SKM-1 treated with dmso at 0.1 percent for 144 hours (cell line): ENCODE measurements around the gene TMEM234.
A peak's percentile ranks its signal among the peaks of the same experiment; 100 is the strongest.

Experiments used
- DNase-seq: peaks from one replicate; lab custom pipeline; 2025; ENCODE audit not compliant: unreplicated experiment; lab: John Stamatoyannopoulos, UW

TMEM234 gene

GRCh38 chr1:32201011-32201855 is 20.9 kb downstream of the TMEM234 start:
- DNase-seq, result no peak

- peak; percentile 56 for DNase-seq
Observed at GRCh38 chr1:32200226-32201010, 21.7 kb downstream of the TMEM234 start, which contains the start of gene CCDC28B. CCDC28B (plus strand) TSS chr1:32200595; CDS start chr1:32201936, 1,341 bp downstream.

- DNase-seq, result no peak
Observed at GRCh38 chr1:32199717-32200072, 22.5 kb downstream of the TMEM234 start.

GRCh38 chr1:32199043-32199716 is 23.0 kb downstream of the TMEM234 start:
- no peak for DNase-seq

GRCh38 chr1:32198237-32199042 is 23.7 kb downstream of the TMEM234 start:
- DNase-seq, result no peak

DNA sequence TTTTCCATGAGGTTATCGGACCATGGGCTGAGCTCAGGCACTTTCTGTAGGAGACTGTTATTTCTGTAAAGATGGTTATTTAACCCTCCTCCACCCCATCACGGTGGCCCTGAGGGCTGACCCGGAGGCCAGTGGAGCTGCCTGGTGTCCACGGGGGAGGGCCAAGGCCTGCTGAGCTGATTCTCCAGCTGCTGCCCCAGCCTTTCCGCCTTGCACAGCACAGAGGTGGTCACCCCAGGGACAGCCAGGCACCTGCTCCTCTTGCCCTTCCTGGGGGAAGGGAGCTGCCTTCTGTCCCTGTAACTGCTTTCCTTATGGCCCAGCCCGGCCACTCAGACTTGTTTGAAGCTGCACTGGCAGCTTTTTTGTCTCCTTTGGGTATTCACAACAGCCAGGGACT is 24.3 kb downstream of the TMEM234 start:
- DNase-seq, result no peak

- DNase-seq, result no peak
Observed at GRCh38 chr1:32197074-32197473, 25.1 kb downstream of the TMEM234 start.

GRCh38 chr1:32195972-32196823 is 26.0 kb downstream of the TMEM234 start:
- no peak for DNase-seq

- DNase-seq, result no peak
Observed at GRCh38 chr1:32195531-32195930, 26.6 kb downstream of the TMEM234 start.

GRCh38 chr1:32194984-32195383 is 27.2 kb downstream of the TMEM234 start:
- DNase-seq, result no peak

DNA sequence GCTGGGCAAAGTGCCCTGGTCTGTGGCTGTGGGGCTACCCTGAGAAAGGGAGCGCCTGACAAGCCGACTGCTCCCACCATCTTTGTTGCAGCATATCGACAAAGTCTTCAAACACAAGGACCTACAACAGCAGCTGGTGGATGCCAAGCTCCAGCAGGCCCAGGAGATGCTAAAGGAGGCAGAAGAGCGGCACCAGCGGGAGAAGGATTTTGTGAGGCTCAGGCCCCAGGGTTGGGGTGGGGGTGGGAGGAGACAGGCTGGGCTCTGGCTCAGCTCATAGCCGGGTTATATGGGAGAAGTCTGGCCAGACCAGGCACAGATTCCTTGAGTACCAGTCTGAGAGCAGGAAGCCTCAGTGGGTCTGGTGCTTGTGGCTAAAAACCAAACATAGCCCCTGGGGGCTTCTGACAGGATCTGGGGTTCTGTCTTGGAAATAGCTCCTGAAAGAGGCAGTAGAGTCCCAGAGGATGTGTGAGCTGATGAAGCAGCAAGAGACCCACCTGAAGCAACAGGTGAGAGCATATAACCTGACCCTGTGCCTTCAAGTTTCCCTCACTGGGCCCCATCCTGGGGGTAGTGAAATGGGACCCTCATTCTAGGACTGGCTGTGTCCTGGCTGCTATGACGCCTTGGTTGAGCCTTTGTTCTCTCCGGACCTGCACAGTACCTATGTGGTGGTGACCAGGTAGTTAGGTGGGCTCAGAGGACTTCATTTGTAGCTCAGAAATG is 29.8 kb downstream of the TMEM234 start:
- DNase-seq, result no peak

GRCh38 chr1:32187850-32188249 is 34.3 kb downstream of the TMEM234 start:
- no peak for DNase-seq

DNA sequence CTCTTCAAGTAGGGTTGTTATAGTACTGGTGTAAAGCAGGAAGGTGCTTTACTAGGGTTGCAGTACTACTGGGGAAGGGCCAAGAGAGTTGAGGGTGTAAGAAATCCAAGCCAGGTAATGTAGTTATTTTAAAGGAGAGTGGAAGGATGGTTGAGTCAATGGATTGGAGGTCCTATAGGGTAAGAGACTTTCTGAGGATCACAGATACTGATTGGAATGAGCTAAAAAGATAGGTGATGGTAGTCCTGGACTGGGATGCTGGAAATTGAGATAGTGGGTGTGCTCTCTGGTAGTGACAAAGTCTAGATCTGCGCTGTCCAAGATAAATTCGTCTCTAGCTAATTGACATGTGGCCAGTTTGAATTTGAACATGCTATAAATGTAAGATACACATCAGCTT is 35.7 kb downstream of the TMEM234 start:
- no peak for DNase-seq

DNA sequence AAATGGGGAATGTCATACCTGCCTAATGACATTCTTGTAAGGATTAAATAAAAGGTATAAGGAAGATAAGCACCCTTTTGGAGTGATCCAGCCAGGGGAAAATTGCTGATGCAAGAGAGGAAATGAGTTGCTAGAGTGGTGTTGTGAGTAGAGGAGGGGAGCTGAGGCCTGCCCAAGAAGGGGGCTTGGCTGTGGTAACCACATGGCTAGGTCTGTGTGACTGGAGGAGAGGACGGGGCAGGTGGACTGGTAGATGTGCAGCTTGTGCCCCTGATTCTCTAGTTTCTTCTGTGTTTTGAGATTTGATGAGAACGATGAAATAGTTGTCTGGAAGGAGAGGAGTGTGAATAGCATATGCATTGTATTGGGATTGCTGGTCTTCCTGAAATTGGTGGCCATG is 36.1 kb downstream of the TMEM234 start:
- no peak for DNase-seq

GRCh38 chr1:32184650-32185049 is 37.5 kb downstream of the TMEM234 start:
- no peak for DNase-seq

DNA sequence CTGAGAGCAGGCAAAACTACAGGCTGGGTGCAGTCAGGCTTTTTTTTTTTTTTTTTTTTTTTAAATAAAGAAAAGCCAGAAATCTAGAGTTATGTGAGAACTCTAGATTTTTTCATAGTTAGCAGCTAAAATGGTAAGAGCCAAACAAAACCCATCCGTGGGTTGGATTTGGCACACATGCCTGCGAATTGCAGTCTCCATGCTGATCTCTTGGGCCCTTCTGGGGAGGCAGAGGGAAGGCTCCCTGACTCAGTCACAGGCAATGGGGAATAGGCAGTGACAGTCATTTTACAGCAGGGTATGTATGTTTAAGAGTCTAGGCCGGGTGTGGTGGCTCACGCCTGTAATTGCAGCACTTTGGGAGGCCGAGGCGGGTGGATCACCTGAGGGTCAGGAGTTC is 40.1 kb downstream of the TMEM234 start:
- no peak for DNase-seq

GRCh38 chr1:32181563-32181962 is 40.6 kb downstream of the TMEM234 start:
- DNase-seq, result no peak

DNA sequence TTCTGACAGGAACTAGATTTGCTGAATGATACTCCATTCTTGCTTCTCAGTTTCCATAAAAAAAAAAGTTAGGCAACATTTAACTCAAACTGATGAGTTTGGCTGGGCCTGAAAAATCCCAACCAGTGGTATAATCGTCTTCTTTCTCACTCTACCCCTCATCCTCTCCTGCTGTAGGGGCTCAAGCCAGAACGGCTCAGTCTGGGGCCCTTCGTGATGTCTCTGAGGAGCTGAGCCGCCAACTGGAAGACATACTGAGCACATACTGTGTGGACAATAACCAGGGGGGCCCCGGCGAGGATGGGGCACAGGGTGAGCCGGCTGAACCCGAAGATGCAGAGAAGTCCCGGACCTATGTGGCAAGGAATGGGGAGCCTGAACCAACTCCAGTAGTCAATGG is 41.1 kb downstream of the TMEM234 start:
- no peak for DNase-seq
